ENCODE results near the gene PODXL. TPM values are rescaled to one million over a fixed set of nuclear protein-coding genes. Genes with fewer than 3 reads are reported as not detected.
A peak's percentile ranks its signal among the peaks of the same experiment; 100 is the strongest.

The PODXL gene
- total and polyA plus RNA-seq, 2 donors from 2014 or later = 114 to 150 TPM

DNA sequence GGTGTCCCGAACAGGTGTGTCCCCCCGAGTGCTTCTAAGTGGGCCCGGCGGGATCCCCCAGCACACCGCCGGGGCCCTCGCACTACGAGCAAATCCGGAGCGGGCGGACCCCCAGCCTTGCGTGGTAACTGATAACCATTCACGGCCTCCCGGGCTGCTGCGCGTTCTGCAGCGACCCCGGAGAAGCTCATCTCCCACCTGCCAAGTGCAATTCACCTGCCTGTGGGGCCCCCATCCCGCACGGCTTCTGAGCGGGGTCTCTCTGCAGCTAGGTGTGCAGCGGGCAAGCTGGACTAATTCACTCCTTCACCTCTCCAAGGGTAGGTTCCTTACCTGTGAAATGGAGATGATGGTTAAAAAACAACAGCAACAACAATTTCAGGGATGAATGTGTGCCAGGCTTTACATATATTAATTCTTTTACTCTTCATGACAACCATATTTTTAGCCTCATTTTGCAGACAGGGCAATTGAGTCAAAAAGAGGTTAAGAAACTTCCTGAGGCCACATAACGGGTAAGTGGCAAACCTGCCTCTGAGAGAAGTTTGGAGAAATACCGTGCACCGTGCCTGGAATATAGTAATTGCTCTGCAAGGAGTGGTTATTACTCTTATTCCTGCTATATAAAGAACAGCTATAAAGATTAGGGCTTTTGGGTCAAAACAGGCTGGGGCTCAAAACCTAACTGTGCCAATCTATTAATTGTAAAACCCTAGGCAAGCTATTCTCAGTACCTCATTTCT lies 652 bp upstream of the PODXL start:
- intact Hi-C loops (cut with DNase I) = no loop called here

GRCh38 chr7:131555552-131556052 lies 826 bp downstream of the PODXL start:
- Histone ChIP-seq H3K36me3 (ENCODE audit: control insufficient read depth in 2 of 3, insufficient read depth in 3 of 3, low read length in 3 of 3) (no peaks in the 10 kb centered on the region), H3K9me3 (ENCODE audit: control insufficient read depth in 2 of 3, insufficient read depth in 1 of 3, low read length in 3 of 3) (no peaks in the 10 kb centered on the region), H3K27me3 (ENCODE audit: control insufficient read depth, insufficient read depth, low read length) (no peaks in the 10 kb centered on the region), H3K4me3 (ENCODE audit: low read length in 3 of 3) (peak overlapping the region; percentile 64 to 69 (median 65)), H3K9ac (ENCODE audit: low read length in 3 of 3) (peak overlapping the region in 2 of 3 donors; percentile 40 to 77), H3K4me1 (ENCODE audit: control insufficient read depth in 2 of 3, insufficient read depth in 2 of 3, low read depth in 1 of 3, low read length in 3 of 3) (peaks cover 0 to 9% (median 8%) of the 10 kb centered on the region in 3 donors), H3K27ac (ENCODE audit: low read depth in 2 of 2, low read length in 2 of 2) (peak overlapping the region; percentile 71 to 74)
- intact Hi-C loops (cut with DNase I) = no loop called here
- FAIRE-seq (no peak), DNase-seq (peak in 3 of 5 donors; percentile 22 to 72 (median 29))
- TF ChIP-seq, protein P1, sequence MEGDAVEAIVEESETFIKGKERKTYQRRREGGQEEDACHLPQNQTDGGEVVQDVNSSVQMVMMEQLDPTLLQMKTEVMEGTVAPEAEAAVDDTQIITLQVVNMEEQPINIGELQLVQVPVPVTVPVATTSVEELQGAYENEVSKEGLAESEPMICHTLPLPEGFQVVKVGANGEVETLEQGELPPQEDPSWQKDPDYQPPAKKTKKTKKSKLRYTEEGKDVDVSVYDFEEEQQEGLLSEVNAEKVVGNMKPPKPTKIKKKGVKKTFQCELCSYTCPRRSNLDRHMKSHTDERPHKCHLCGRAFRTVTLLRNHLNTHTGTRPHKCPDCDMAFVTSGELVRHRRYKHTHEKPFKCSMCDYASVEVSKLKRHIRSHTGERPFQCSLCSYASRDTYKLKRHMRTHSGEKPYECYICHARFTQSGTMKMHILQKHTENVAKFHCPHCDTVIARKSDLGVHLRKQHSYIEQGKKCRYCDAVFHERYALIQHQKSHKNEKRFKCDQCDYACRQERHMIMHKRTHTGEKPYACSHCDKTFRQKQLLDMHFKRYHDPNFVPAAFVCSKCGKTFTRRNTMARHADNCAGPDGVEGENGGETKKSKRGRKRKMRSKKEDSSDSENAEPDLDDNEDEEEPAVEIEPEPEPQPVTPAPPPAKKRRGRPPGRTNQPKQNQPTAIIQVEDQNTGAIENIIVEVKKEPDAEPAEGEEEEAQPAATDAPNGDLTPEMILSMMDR (IDR thresholded peaks at IDR 0.05; ENCODE audit: borderline replicate concordance, extremely low read depth, insufficient read depth) = no peak

More for the DNA sequence above, 652 bp upstream of the PODXL start:
- TF ChIP-seq, protein P1 (IDR thresholded peaks at IDR 0.05; ENCODE audit: borderline replicate concordance, extremely low read depth, insufficient read depth) = no peak
- Histone ChIP-seq H3K9ac (ENCODE audit: low read length in 3 of 3) (peak overlapping the region in 2 of 3 donors; percentile 10 to 63), H3K4me3 (ENCODE audit: low read length in 3 of 3) (peak overlapping the region; percentile 34 to 62 (median 44)), H3K27ac (ENCODE audit: low read depth in 2 of 2, low read length in 2 of 2) (peak overlapping the region in 1 of 2 donors; percentile 7), H3K27me3 (ENCODE audit: control insufficient read depth, insufficient read depth, low read length) (no peaks in the 10 kb centered on the region), H3K4me1 (ENCODE audit: control insufficient read depth in 2 of 3, insufficient read depth in 2 of 3, low read depth in 1 of 3, low read length in 3 of 3) (peaks cover 0 to 9% (median 8%) of the 10 kb centered on the region in 3 donors), H3K36me3 (ENCODE audit: control insufficient read depth in 2 of 3, insufficient read depth in 3 of 3, low read length in 3 of 3) (no peaks in the 10 kb centered on the region), H3K9me3 (ENCODE audit: control insufficient read depth in 2 of 3, insufficient read depth in 1 of 3, low read length in 3 of 3) (no peaks in the 10 kb centered on the region)
- FAIRE-seq (no peak), DNase-seq (peak in 1 of 5 donors; percentile 48)

DNA sequence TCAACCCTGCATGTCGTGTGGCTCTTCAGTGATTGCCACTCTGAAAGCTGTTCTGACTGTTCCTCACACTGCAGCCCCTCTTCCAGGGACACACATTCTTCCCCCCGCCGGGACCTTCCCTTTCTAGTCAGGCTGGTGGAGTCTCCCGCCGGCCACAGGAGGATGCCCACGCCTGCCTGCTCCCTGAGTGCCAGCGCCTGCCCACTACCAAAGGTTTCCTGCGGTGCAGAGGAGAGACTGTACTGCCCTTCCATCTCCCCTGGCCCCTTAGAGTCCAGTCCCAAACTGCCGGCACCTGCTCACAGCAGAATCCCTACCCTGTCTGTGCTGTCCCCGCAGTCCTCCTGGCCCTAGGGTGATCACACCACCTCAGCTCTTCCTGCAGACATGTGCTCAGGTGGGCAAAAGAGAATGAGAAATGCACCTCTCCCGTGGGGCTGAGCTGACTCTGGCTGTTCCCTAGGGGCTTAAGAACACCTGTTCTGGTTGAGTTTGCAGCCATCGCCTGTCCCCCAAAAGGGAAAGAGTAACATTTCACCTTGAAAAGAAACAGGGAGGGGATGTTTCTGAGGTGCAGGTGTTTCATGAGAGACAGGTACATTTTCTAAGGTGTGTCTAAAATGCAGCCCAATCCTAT lies 1.4 kb downstream of the PODXL start:
- TF ChIP-seq, protein P1 (IDR thresholded peaks at IDR 0.05; ENCODE audit: borderline replicate concordance, extremely low read depth, insufficient read depth) = no peak
- peak overlapping the region; percentile 71 to 74 for H3K27ac ChIP-seq (ENCODE audit: low read depth in 2 of 2, low read length in 2 of 2)
- H3K4me1 ChIP-seq (ENCODE audit: control insufficient read depth in 2 of 3, insufficient read depth in 2 of 3, low read depth in 1 of 3, low read length in 3 of 3) = peaks cover 0 to 9% (median 8%) of the 10 kb centered on the region in 3 donors
- H3K36me3 ChIP-seq (ENCODE audit: control insufficient read depth in 2 of 3, insufficient read depth in 3 of 3, low read length in 3 of 3) = no peaks in the 10 kb centered on the region
- peak overlapping the region; percentile 27 to 77 (median 40) for H3K9ac ChIP-seq (ENCODE audit: low read length in 3 of 3)
- H3K27me3 ChIP-seq (ENCODE audit: control insufficient read depth, insufficient read depth, low read length) = no peaks in the 10 kb centered on the region
- intact Hi-C loops (cut with DNase I) = no loop called here
- H3K9me3 ChIP-seq (ENCODE audit: control insufficient read depth in 2 of 3, insufficient read depth in 1 of 3, low read length in 3 of 3) = no peaks in the 10 kb centered on the region
- FAIRE-seq (no peak), DNase-seq (no peak)
- peak overlapping the region; percentile 64 to 69 (median 65) for H3K4me3 ChIP-seq (ENCODE audit: low read length in 3 of 3)

All from kidney (tissue), 14 donors.